ENCODE measurements around the gene SPI1. TPM values are rescaled to one million over a fixed set of nuclear protein-coding genes. Genes with fewer than 3 reads are reported as not detected.

The SPI1 gene
- total RNA-seq, 1 experiment from 2014 or later = not detected

DNA sequence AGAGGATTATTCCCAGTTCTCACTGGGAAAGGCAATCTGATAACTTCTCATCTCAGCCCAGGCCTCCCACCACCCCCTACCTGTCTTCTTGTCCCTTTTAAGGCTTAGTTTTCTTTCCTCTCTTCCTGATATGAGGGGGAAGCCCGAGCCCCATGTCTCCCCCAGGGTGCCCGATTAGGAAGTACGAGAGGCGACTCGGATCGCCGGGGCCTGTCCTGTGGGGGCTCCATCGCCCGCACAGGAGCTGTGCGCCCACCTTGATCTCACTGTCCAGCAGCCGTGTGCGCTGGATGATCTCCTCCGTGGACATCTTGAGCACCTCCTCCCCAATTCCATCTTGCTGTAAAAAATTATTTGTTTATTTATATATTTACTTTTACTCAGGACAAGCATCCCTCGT is 47.3 kb upstream of the SPI1 start:
- Histone ChIP-seq H3K9ac (ENCODE audit: extremely low read depth, insufficient read length, low read length) (peak overlapping the region; percentile 90), H2BK5ac (ENCODE audit: insufficient read length, low read length) (no peak overlapping the region), H4K5ac (ENCODE audit: insufficient read length, low read depth, low read length) (peak overlapping the region; percentile 96), H3K23me2 (ENCODE audit: insufficient read length, low read depth, low read length, poor library complexity, severe bottlenecking) (peaks cover 7% of the 10 kb centered on the region), H3K4me2 (ENCODE audit: insufficient read depth, insufficient read length, low read length) (peak overlapping the region; percentile 91), H2BK15ac (ENCODE audit: low read depth, low read length) (no peak overlapping the region), H3K14ac (ENCODE audit: insufficient read depth, low read length) (peak overlapping the region; percentile 94; the same call in 1 of the 2 replicates), H2AFZ (ENCODE audit: low read length) (no peak overlapping the region), H2BK120ac (ENCODE audit: low read depth, low read length, poor library complexity, severe bottlenecking) (no peak overlapping the region), H3K79me1 (ENCODE audit: insufficient read depth, low read depth, low read length, poor library complexity, severe bottlenecking) (peaks cover 9% of the 10 kb centered on the region), H4K8ac (replicated peaks; ENCODE audit: insufficient read length, low read depth, low read length) (no peak overlapping the region), H4K91ac (ENCODE audit: insufficient read length, low read depth, low read length) (no peak overlapping the region), H3K27ac (ENCODE audit: insufficient read length, low read depth, low read length) (no peak overlapping the region), H2BK12ac (ENCODE audit: insufficient read length, low read depth, low read length) (no peak overlapping the region), H3K23ac (ENCODE audit: insufficient read length, low read depth, low read length) (no peak overlapping the region), H3K18ac (ENCODE audit: insufficient read length, low read depth, low read length) (peak overlapping the region; percentile 63), H2BK20ac (ENCODE audit: low read depth, low read length, poor library complexity, severe bottlenecking) (no peak overlapping the region), H3T11ph (ENCODE audit: low read length) (no peak overlapping the region), H2AK5ac (ENCODE audit: insufficient read length, low read length) (no peak overlapping the region), H3K56ac (ENCODE audit: insufficient read length, low read depth, low read length) (no peak overlapping the region), H3K79me2 (ENCODE audit: insufficient read depth, low read length) (no peaks in the 10 kb centered on the region; the same call in 1 of the 2 replicates), H4K20me1 (ENCODE audit: control insufficient read depth, insufficient read depth, insufficient read length) (peaks cover 3% of the 10 kb centered on the region), H3K9me3 (ENCODE audit: control insufficient read depth, low read depth, low read length) (no peaks in the 10 kb centered on the region), H3K27me3 (ENCODE audit: insufficient read depth, low read length) (no peaks in the 10 kb centered on the region), H3K4me1 (ENCODE audit: insufficient read depth, low read length) (peaks cover 3% of the 10 kb centered on the region; the same call in 1 of the 2 replicates), H3K4ac (ENCODE audit: low read depth, low read length) (no peak overlapping the region; the same call in 1 of the 2 replicates)
- Mint-ChIP-seq H3K36me3 (ENCODE audit: insufficient read depth in 1 of 3, low read depth in 3 of 3) (peaks cover 32 to 52% (median 51%) of the 10 kb centered on the region in 3 experiments; a peak in 6 of 7 replicates), H3K27ac (peak overlapping the region; percentile 100), H3K9me3 (peaks cover 0 to 3% of the 10 kb centered on the region in 2 experiments; a peak in 2 of 5 replicates), H3K27me3 (ENCODE audit: low read depth) (no peaks in the 10 kb centered on the region), H3K4me3 (peak overlapping the region; percentile 98 to 99), H3K4me1 (peaks cover 9 to 11% of the 10 kb centered on the region in 2 experiments)
- DNase-seq = no peak
- WGBS (ENCODE audit: extremely low coverage, insufficient read length, low lambda C conversion rate) = no CpG with 5 or more reads among the region's 14 CpGs
- TF ChIP-seq, protein P1, sequence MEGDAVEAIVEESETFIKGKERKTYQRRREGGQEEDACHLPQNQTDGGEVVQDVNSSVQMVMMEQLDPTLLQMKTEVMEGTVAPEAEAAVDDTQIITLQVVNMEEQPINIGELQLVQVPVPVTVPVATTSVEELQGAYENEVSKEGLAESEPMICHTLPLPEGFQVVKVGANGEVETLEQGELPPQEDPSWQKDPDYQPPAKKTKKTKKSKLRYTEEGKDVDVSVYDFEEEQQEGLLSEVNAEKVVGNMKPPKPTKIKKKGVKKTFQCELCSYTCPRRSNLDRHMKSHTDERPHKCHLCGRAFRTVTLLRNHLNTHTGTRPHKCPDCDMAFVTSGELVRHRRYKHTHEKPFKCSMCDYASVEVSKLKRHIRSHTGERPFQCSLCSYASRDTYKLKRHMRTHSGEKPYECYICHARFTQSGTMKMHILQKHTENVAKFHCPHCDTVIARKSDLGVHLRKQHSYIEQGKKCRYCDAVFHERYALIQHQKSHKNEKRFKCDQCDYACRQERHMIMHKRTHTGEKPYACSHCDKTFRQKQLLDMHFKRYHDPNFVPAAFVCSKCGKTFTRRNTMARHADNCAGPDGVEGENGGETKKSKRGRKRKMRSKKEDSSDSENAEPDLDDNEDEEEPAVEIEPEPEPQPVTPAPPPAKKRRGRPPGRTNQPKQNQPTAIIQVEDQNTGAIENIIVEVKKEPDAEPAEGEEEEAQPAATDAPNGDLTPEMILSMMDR (conservative IDR thresholded peaks at IDR 0.05) = no peak
